ENCODE measurements around the gene SGSM2. TPM values are rescaled to one million over a fixed set of nuclear protein-coding genes. Genes with fewer than 3 reads are reported as not detected.
A peak's percentile ranks its signal among the peaks of the same experiment; 100 is the strongest.

SGSM2 gene
- total RNA-seq, 2 donors from 2014 or later: 26.7 to 27.6 TPM

DNA sequence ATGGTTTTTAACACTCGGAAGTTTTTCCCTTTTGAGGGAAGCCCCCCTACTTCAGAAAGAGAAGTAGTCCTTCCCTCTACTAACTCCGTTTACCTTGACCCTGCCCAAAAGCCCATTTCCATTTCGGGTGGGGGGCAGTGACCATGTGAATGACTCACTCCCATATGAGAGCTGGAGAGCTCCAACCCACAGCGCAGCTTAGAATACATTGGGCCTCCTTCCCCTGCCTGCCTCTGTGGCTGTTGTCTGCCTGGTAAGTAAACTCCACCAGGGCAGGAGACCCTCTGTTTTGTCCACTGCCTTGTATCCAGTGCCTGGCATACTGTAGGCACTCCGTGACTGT lies 985 bp downstream of the SGSM2 start:
- Histone ChIP-seq H3K4me3 (peak overlapping the region; percentile 64), H3K36me3 (no peaks in the 10 kb centered on the region), H3K4me1 (peaks cover 5% of the 10 kb centered on the region), H3K27ac (peak overlapping the region; percentile 83), H3K27me3 (no peaks in the 10 kb centered on the region), H3K9me3 (no peaks in the 10 kb centered on the region), H3K9ac (ENCODE audit: low read depth in 2 of 2, low read length in 2 of 2) (peak overlapping the region; percentile 72 to 90)
- no peak for DNase-seq
- TF ChIP-seq, protein P1, sequence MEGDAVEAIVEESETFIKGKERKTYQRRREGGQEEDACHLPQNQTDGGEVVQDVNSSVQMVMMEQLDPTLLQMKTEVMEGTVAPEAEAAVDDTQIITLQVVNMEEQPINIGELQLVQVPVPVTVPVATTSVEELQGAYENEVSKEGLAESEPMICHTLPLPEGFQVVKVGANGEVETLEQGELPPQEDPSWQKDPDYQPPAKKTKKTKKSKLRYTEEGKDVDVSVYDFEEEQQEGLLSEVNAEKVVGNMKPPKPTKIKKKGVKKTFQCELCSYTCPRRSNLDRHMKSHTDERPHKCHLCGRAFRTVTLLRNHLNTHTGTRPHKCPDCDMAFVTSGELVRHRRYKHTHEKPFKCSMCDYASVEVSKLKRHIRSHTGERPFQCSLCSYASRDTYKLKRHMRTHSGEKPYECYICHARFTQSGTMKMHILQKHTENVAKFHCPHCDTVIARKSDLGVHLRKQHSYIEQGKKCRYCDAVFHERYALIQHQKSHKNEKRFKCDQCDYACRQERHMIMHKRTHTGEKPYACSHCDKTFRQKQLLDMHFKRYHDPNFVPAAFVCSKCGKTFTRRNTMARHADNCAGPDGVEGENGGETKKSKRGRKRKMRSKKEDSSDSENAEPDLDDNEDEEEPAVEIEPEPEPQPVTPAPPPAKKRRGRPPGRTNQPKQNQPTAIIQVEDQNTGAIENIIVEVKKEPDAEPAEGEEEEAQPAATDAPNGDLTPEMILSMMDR (IDR thresholded peaks at IDR 0.05): no peak
- intact Hi-C loops (cut with DNase I): loop anchor here (5.0 kb wide), 1 partner anchor 36 kb away; the partner anchor contains the start of genes SMG6 and SRR

- intact Hi-C loops (cut with DNase I): no loop called here
- no peaks in the 10 kb centered on the region for H3K9me3 ChIP-seq
- H3K36me3 ChIP-seq: no peaks in the 10 kb centered on the region
- no peak overlapping the region for H3K27ac ChIP-seq
- TF ChIP-seq, protein P1 (IDR thresholded peaks at IDR 0.05): no peak
- no peaks in the 10 kb centered on the region for H3K27me3 ChIP-seq
- no peaks in the 10 kb centered on the region for H3K4me1 ChIP-seq
- no peak overlapping the region for H3K4me3 ChIP-seq
- no peak overlapping the region for H3K9ac ChIP-seq (ENCODE audit: low read depth in 2 of 2, low read length in 2 of 2)
- DNase-seq: peak; percentile 34
Observed at GRCh38 chr17:2343421-2343820, 6.1 kb downstream of the SGSM2 start.

- TF ChIP-seq, protein P1 (IDR thresholded peaks at IDR 0.05): no peak
- DNase-seq: no peak
- H3K4me1 ChIP-seq: no peaks in the 10 kb centered on the region
Observed at GRCh38 chr17:2344528-2344927, 7.2 kb downstream of the SGSM2 start.

DNA sequence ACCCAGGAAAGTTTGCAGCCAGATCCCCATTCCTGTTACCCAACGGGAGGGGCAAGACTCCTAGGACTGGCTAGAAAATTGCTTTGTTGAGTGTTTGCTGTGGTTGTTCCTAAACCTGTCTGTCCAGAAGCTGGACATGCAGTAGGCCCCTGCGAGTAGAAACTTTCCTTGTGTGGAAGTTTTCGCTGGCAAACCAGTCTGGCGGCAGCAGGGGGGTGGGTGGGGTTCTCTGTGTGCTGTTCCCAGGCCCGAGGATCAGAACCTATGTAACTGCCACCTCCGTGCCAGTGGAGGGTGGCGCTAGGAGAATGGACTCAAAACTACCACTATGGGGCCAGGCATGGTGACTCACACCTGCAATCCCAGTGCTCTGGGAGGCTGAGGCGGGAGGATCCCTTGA lies 9.2 kb downstream of the SGSM2 start:
- Histone ChIP-seq H3K4me1 (no peaks in the 10 kb centered on the region), H3K9ac (ENCODE audit: low read depth in 2 of 2, low read length in 2 of 2) (no peak overlapping the region), H3K27ac (no peak overlapping the region), H3K9me3 (no peaks in the 10 kb centered on the region), H3K4me3 (no peak overlapping the region), H3K36me3 (no peaks in the 10 kb centered on the region), H3K27me3 (no peaks in the 10 kb centered on the region)
- DNase-seq: no peak
- intact Hi-C loops (cut with DNase I): no loop called here
- TF ChIP-seq, protein P1 (IDR thresholded peaks at IDR 0.05): no peak

More at GRCh38 chr17:2344528-2344927, 7.2 kb downstream of the SGSM2 start:
- Histone ChIP-seq H3K9me3 (no peaks in the 10 kb centered on the region), H3K27me3 (no peaks in the 10 kb centered on the region), H3K4me3 (no peak overlapping the region), H3K27ac (no peak overlapping the region), H3K9ac (ENCODE audit: low read depth in 2 of 2, low read length in 2 of 2) (no peak overlapping the region), H3K36me3 (no peaks in the 10 kb centered on the region)
- intact Hi-C loops (cut with DNase I): no loop called here

- TF ChIP-seq, protein P1 (IDR thresholded peaks at IDR 0.05): no peak
- no peak overlapping the region for H3K9ac ChIP-seq (ENCODE audit: low read depth in 2 of 2, low read length in 2 of 2)
- H3K36me3 ChIP-seq: no peaks in the 10 kb centered on the region
- H3K27ac ChIP-seq: no peak overlapping the region
- intact Hi-C loops (cut with DNase I): no loop called here
- no peak overlapping the region for H3K4me3 ChIP-seq
- H3K9me3 ChIP-seq: no peaks in the 10 kb centered on the region
- no peaks in the 10 kb centered on the region for H3K27me3 ChIP-seq
- peak; percentile 63 for DNase-seq
- no peaks in the 10 kb centered on the region for H3K4me1 ChIP-seq
Observed at GRCh38 chr17:2347805-2348685, 10.7 kb downstream of the SGSM2 start.
